ENCODE measurements around the gene CCDC188. TPM values are rescaled to one million over a fixed set of nuclear protein-coding genes. Genes with fewer than 3 reads are reported as not detected.

Gene CCDC188
- total RNA-seq, 6 donors from 2014 or later: 0.46 to 2.1 (median 1.2) TPM

DNA sequence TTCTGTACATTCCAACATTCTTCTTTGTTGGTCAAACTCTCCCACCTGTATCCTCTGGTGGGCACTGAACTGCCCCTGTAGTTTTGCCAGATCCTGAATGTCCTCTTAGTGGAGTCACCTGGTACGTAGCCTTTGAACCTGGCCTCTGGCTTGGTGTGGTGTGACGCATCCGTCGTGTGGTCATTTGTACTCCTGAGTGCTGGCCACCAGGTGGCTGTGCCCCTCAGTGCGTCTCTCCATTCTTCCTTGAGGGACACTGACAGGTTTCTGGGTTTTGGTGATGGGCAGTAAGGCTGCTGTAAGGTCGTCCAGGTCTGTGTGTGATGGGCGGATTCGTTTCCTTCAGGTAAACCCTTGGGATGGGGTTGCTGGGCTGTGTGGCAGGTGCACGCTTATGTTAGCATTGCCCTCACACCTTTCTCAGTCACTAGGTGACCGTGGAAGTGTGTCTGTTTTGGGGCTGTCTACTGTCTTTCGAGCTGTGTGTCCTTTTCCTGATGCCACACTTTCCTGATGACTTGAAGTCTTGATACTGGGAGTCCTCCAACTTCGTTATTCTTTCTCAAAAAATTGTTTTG, 48.6 kb downstream of the CCDC188 start:
- DNase-seq: no peak
- Histone ChIP-seq H3K9me3 (no peaks in the 10 kb centered on the region), H3K36me3 (peaks cover 22 to 95% (median 63%) of the 10 kb centered on the region in 4 donors), H3K4me1 (no peaks in the 10 kb centered on the region), H3K27me3 (no peaks in the 10 kb centered on the region), H3K27ac (no peak overlapping the region), H3K4me3 (no peak overlapping the region)
- no peak for ATAC-seq (ENCODE audit: low FRiP score in 2 of 2)
- 94 to 98% methylated on average over 10 to 12 of the region's 12 CpGs for whole genome bisulfite sequencing, 2 donors
- no peak for TF ChIP-seq EP300 (IDR thresholded peaks at IDR 0.05)
- no peak for TF ChIP-seq POLR2AphosphoS5 (IDR thresholded peaks at IDR 0.05)
- TF ChIP-seq, protein P1, sequence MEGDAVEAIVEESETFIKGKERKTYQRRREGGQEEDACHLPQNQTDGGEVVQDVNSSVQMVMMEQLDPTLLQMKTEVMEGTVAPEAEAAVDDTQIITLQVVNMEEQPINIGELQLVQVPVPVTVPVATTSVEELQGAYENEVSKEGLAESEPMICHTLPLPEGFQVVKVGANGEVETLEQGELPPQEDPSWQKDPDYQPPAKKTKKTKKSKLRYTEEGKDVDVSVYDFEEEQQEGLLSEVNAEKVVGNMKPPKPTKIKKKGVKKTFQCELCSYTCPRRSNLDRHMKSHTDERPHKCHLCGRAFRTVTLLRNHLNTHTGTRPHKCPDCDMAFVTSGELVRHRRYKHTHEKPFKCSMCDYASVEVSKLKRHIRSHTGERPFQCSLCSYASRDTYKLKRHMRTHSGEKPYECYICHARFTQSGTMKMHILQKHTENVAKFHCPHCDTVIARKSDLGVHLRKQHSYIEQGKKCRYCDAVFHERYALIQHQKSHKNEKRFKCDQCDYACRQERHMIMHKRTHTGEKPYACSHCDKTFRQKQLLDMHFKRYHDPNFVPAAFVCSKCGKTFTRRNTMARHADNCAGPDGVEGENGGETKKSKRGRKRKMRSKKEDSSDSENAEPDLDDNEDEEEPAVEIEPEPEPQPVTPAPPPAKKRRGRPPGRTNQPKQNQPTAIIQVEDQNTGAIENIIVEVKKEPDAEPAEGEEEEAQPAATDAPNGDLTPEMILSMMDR (IDR thresholded peaks at IDR 0.05): no peak
- TF ChIP-seq POLR2A (IDR thresholded peaks at IDR 0.05): no peak

DNA sequence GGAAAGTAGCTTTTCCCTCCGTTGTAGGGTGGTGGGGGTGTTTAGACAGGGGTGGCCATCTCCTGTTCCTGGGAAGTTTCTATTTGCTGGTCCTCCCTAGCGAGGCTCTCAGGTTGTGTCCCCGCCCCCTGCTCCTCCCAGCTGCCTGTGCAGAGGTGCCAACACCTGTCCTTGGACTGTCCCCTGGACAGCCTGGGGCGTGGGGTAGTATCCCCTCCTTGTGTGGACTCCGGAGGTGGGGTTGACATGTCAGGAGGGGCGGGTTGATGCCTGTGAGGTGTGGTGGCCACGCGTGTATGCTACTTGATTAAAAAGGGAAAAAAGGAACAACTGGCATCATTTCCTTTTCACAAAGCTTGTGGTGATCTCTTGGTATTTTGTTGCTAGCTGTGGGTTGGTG, 49.2 kb downstream of the CCDC188 start:
- Histone ChIP-seq H3K27me3 (no peaks in the 10 kb centered on the region), H3K27ac (no peak overlapping the region), H3K4me1 (no peaks in the 10 kb centered on the region), H3K36me3 (peaks cover 16 to 94% (median 60%) of the 10 kb centered on the region in 4 donors), H3K9me3 (no peaks in the 10 kb centered on the region), H3K4me3 (no peak overlapping the region)
- TF ChIP-seq POLR2A (IDR thresholded peaks at IDR 0.05): no peak
- no peak for TF ChIP-seq EP300 (IDR thresholded peaks at IDR 0.05)
- no peak for ATAC-seq (ENCODE audit: low FRiP score in 2 of 2)
- 71 to 82% methylated on average over 8 of the region's 8 CpGs for WGBS, 2 donors
- DNase-seq: peak in 1 of 2 donors; percentile 26

DNA sequence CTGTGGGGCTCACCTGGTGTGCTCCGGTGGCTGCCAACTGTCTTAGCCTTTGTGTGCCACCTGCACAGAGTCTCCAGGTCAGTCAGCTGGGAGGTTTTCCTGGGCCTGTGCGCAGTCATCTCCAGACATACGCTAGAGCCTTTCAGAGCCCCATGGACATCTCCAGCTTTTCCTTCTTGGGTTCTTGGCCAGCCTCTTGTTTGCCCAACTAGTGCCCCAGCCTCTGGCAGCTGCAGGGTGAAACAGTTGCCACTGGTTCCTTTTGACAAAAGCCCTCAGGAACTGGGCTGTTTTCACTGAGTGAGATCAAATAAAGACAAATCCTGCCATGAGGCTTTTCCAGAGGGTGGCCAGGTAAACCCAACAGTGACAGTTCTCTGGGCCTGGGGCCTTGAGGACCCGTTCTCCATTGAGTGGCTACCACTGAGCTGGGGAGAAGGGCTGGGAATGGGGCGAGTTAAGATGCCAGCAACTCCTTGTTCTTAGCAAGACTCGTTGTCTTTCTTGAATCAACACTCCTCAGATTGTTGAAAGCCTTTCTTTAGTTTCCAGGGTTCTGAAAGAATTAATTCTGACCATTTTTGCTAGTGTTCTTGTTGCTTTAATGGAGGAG, 51.6 kb downstream of the CCDC188 start:
- H3K4me3 ChIP-seq: no peak overlapping the region
- peaks cover 22 to 94% (median 59%) of the 10 kb centered on the region in 4 donors for H3K36me3 ChIP-seq
- no peaks in the 10 kb centered on the region for H3K9me3 ChIP-seq
- H3K4me1 ChIP-seq: no peaks in the 10 kb centered on the region
- no peak overlapping the region for H3K27ac ChIP-seq
- 87 to 95% methylated on average over 5 to 6 of the region's 6 CpGs for WGBS, 2 donors
- DNase-seq: no peak
- TF ChIP-seq, protein P1 (IDR thresholded peaks at IDR 0.05): no peak
- TF ChIP-seq POLR2A (IDR thresholded peaks at IDR 0.05): no peak
- no peak for TF ChIP-seq EP300 (IDR thresholded peaks at IDR 0.05)
- TF ChIP-seq POLR2AphosphoS5 (IDR thresholded peaks at IDR 0.05): no peak
- no peak for ATAC-seq (ENCODE audit: low FRiP score in 2 of 2)
- H3K27me3 ChIP-seq: no peaks in the 10 kb centered on the region

Small RNA genes within 50 kb of the gene (small RNA-seq; reads per million reads assigned to genes)
- gene MIR6816: 0 to 0.33 (median 0.10) reads per million in 4 donors
- gene RF00599: 0 reads per million in 4 donors

Other genes starting within 250 kb of the CCDC188 start
- gene COMT, start 209.3 kb downstream of the CCDC188 start, total RNA-seq: 100 to 1,000 TPM; 136 to 475 (median 272) TPM
- gene TXNRD2, start 209.2 kb downstream of the CCDC188 start, total RNA-seq: 10 to 100 TPM; 29.6 to 78.6 (median 49.3) TPM
- 10 to 100 TPM; 18.5 to 54.5 (median 22.8) TPM for gene ARVCF, start 134.2 kb downstream of the CCDC188 start, total RNA-seq
- 10 to 100 TPM; 33.9 to 94.3 (median 55.0) TPM for gene TANGO2, start 129.9 kb downstream of the CCDC188 start, total RNA-seq
- gene DGCR8, start 70.8 kb downstream of the CCDC188 start, total RNA-seq: 10 to 100 TPM; 27.7 to 95.3 (median 33.1) TPM
- 100 to 1,000 TPM in 2 of 6 donors, 10 to 100 TPM in 4; 55.3 to 154 (median 87.8) TPM for gene RANBP1, start 35.0 kb downstream of the CCDC188 start, total RNA-seq
- gene TRMT2A, start 33.8 kb downstream of the CCDC188 start, total RNA-seq: 100 to 1,000 TPM in 1 of 6 donors, 10 to 100 TPM in 5; 30.3 to 146 (median 61.9) TPM
- gene ZDHHC8, start 19.3 kb downstream of the CCDC188 start, total RNA-seq: 10 to 100 TPM; 19.5 to 87.1 (median 63.9) TPM
- 10 to 100 TPM in 2 of 6 donors, 1 to 10 TPM in 4; 2.6 to 13.0 (median 9.0) TPM for gene RTN4R, start 117.3 kb upstream of the CCDC188 start, total RNA-seq
- gene DGCR6L, start 169.0 kb upstream of the CCDC188 start, total RNA-seq: 10 to 100 TPM; 36.7 to 62.2 (median 41.9) TPM
- gene ZNF74, start 243.1 kb upstream of the CCDC188 start, total RNA-seq: 10 to 100 TPM in 5 of 6 donors, 1 to 10 TPM in 1; 8.9 to 26.2 (median 12.7) TPM